Kidney (tissue), 14 donors: ENCODE results near the gene DKKL1. TPM values are rescaled to one million over a fixed set of nuclear protein-coding genes. Genes with fewer than 3 reads are reported as not detected.

Source experiments
- DNase-seq, 5 donors: peaks; one replicate each; pipeline ENCODE4 v3.0.0-alpha.2; 2013 to 2020
- FAIRE-seq: peaks from 2 replicates; lab custom pipeline; 2012; peaks lifted over from hg19 to GRCh38; lab: Jason Lieb, UNC
- H3K27ac ChIP-seq, 2 donors: one replicate each; pipeline ENCODE4 v1.7.0; 2013; ENCODE audit warnings: low read depth in 2 of 2, low read length in 2 of 2, inconsistent platforms in 1 of 2
- H3K27me3 ChIP-seq: one replicate; pipeline ENCODE4 v1.7.1; 2013; ENCODE audit warnings: low read length, inconsistent platforms; ENCODE audit not compliant: control insufficient read depth, insufficient read depth
- H3K36me3 ChIP-seq, 3 donors: one replicate each; pipeline versions ENCODE4 v1.7.0 to v1.7.1; 2013; ENCODE audit warnings: low read length in 3 of 3, control low read depth in 1 of 3, inconsistent platforms in 1 of 3; ENCODE audit not compliant: insufficient read depth in 3 of 3, control insufficient read depth in 2 of 3
- H3K4me1 ChIP-seq, 3 donors: one replicate each; pipeline versions ENCODE4 v1.7.0 to v1.7.1; 2013; ENCODE audit warnings: low read length in 3 of 3, inconsistent platforms in 1 of 3, low read depth in 1 of 3; ENCODE audit not compliant: control insufficient read depth in 2 of 3, insufficient read depth in 2 of 3
- H3K4me3 ChIP-seq, 3 donors: one replicate each; pipeline versions ENCODE4 v1.7.0 to v1.8.1; 2013; ENCODE audit warnings: low read length in 3 of 3, control low read depth in 1 of 3, inconsistent platforms in 1 of 3
- H3K9ac ChIP-seq, 3 donors: one replicate each; pipeline versions ENCODE4 v1.7.0 to v1.7.1; 2013; ENCODE audit warnings: low read length in 3 of 3, control low read depth in 1 of 3, inconsistent platforms in 1 of 3
- H3K9me3 ChIP-seq, 3 donors: one replicate each; pipeline versions ENCODE4 v1.7.0 to v1.7.1; 2013; ENCODE audit warnings: low read length in 3 of 3, control low read depth in 1 of 3, inconsistent platforms in 1 of 3; ENCODE audit not compliant: control insufficient read depth in 2 of 3, insufficient read depth in 1 of 3
- intact Hi-C: fragments of 100-400 bp; cut with DNase I; formaldehyde crosslinking; loops from one replicate; pipeline ENCODE4 v1.11.1; 2022
- polyA plus RNA-seq: library from polyadenylated mRNA; stranded (reverse); fragments of 350-450 nt; fragmentation: Illumina TruSeq; extraction: RNeasy Lipid Tissue Mini Kit (QIAGEN cat#74804); gene quantifications from one replicate; pipeline ENCODE4 v1.2.3, GENCODE V29; 2014; ENCODE audit warnings: low read depth, low replicate concordance; ENCODE audit not compliant: insufficient read depth
- total RNA-seq: library from RNA; stranded (reverse); fragmentation: NEBNext Ultra II Directional; extraction: Animal tissue kit (Norgen Biotek cat#: 25700); gene quantifications from one replicate; pipeline ENCODE4 v1.2.1, GENCODE V29; 2021
- TF ChIP-seq, protein P1 (sequence below): IDR thresholded peaks from 3 replicates; pipeline ENCODE4 v1.5.1; 2012; ENCODE audit warnings: mild to moderate bottlenecking, moderate library complexity, borderline replicate concordance; ENCODE audit not compliant: insufficient read depth; ENCODE audit errors: extremely low read depth
- donor health status: control.
- donor health status: control.
- donor health status: control.
- donor health status: control.
- donor health status: control.
- donor health status: DM: yes; HTN: yes; CAD: no.
- donor health status: Normal renal cell carcinoma (clear cell type).

DKKL1 gene
- total and polyA plus RNA-seq, 2 donors from 2014 or later = 0.57 to 0.95 TPM

DNA sequence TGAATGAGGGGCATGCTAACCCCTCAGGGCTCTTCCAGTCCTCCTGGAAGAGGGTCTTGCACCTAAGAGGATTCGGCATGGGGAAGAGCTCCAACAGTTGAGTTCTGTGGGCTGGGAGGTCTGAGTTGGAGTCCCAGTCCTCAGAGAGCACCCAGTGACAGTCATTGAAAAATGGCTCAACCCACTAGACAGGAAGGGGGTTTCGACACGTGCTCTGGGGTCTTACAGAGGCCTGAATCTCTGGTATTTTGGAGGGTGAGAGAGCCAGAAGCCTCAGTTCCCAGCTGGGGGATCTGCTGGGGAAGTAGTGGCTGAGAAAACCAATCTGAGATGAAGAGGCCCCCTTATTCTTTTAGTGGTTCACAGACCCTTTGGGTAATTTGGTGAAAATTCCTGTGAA lies 50.6 kb downstream of the DKKL1 start:
- no peaks in the 10 kb centered on the region for H3K36me3 ChIP-seq
- H3K4me3 ChIP-seq = no peak overlapping the region
- DNase-seq (no peak), FAIRE-seq (no peak)
- no peak overlapping the region for H3K27ac ChIP-seq
- intact Hi-C loops = no loop called here
- TF ChIP-seq, protein P1, sequence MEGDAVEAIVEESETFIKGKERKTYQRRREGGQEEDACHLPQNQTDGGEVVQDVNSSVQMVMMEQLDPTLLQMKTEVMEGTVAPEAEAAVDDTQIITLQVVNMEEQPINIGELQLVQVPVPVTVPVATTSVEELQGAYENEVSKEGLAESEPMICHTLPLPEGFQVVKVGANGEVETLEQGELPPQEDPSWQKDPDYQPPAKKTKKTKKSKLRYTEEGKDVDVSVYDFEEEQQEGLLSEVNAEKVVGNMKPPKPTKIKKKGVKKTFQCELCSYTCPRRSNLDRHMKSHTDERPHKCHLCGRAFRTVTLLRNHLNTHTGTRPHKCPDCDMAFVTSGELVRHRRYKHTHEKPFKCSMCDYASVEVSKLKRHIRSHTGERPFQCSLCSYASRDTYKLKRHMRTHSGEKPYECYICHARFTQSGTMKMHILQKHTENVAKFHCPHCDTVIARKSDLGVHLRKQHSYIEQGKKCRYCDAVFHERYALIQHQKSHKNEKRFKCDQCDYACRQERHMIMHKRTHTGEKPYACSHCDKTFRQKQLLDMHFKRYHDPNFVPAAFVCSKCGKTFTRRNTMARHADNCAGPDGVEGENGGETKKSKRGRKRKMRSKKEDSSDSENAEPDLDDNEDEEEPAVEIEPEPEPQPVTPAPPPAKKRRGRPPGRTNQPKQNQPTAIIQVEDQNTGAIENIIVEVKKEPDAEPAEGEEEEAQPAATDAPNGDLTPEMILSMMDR = no peak
- no peaks in the 10 kb centered on the region for H3K9me3 ChIP-seq
- H3K4me1 ChIP-seq = no peaks in the 10 kb centered on the region
- H3K27me3 ChIP-seq = peaks cover 5% of the 10 kb centered on the region
- H3K9ac ChIP-seq = no peak overlapping the region

- Histone ChIP-seq H3K27ac (no peak overlapping the region), H3K4me1 (no peaks in the 10 kb centered on the region), H3K36me3 (no peaks in the 10 kb centered on the region), H3K27me3 (peaks cover 9% of the 10 kb centered on the region), H3K9me3 (no peaks in the 10 kb centered on the region), H3K9ac (no peak overlapping the region), H3K4me3 (no peak overlapping the region)
- intact Hi-C loops = no loop called here
- TF ChIP-seq, protein P1 = no peak
- FAIRE-seq (no peak), DNase-seq (no peak)
Observed at GRCh38 chr19:49415102-49415809, 51.6 kb downstream of the DKKL1 start.

DNA sequence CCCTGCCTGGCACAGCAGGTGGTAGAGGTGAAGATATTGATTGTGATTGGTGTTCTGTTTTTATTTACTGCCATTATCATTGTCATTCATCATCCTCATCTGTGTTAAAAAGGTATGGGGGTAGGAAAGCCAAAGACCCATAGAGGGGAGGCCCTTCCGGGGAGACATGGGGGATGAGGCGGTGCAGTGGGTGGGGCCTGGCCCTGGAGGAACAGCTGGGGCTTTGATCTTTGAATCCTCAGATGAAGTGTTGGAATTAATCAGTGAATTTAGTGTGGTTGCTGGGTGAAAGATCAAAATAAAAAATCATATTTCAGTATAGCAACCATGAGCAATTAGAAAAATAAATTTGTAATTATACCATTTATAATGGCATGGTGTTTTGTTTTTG lies 52.1 kb downstream of the DKKL1 start:
- Histone ChIP-seq H3K27ac (no peak overlapping the region), H3K9me3 (no peaks in the 10 kb centered on the region), H3K9ac (no peak overlapping the region), H3K27me3 (peaks cover 13% of the 10 kb centered on the region), H3K4me3 (no peak overlapping the region), H3K36me3 (no peaks in the 10 kb centered on the region), H3K4me1 (no peaks in the 10 kb centered on the region)
- TF ChIP-seq, protein P1 = no peak
- FAIRE-seq (no peak), DNase-seq (no peak)
- intact Hi-C loops = no loop called here

GRCh38 chr19:49417088-49417487 lies 53.4 kb downstream of the DKKL1 start:
- FAIRE-seq (no peak), DNase-seq (no peak)
- TF ChIP-seq, protein P1 = no peak
- Histone ChIP-seq H3K9ac (no peak overlapping the region), H3K4me3 (no peak overlapping the region), H3K4me1 (no peaks in the 10 kb centered on the region), H3K36me3 (no peaks in the 10 kb centered on the region), H3K9me3 (no peaks in the 10 kb centered on the region), H3K27ac (no peak overlapping the region), H3K27me3 (peaks cover 18% of the 10 kb centered on the region)
- intact Hi-C loops = no loop called here
